Measurements from ENCODE around the gene METTL17. TPM values are rescaled to one million over a fixed set of nuclear protein-coding genes. Genes with fewer than 3 reads are reported as not detected.

METTL17 gene
- total RNA-seq, 1 experiment from 2014 or later: 39.6 TPM

GRCh38 chr14:21022686-21023085 lies 32.9 kb downstream of the METTL17 start:
- in situ Hi-C loops (cut with HindIII; ENCODE audit: low pct_unique_long_range_greater_than_20kb, low sequenced_read_pairs): no loop called here
- Histone ChIP-seq H3K27ac (ENCODE audit: low read length) (no peak overlapping the region), H3K4me1 (ENCODE audit: control insufficient read depth, insufficient read depth, low read length) (no peaks in the 10 kb centered on the region; the same call in 1 of the 2 replicates), H3K36me3 (ENCODE audit: control insufficient read depth, insufficient read depth, low read length) (no peaks in the 10 kb centered on the region), H3K4me3 (ENCODE audit: low read depth in 2 of 2, low read length in 2 of 2) (no peak overlapping the region), H3K27me3 (ENCODE audit: control insufficient read depth, insufficient read depth, low read length) (peaks cover 2% of the 10 kb centered on the region; the same call in 1 of the 2 replicates), H3K9me3 (ENCODE audit: control insufficient read depth, insufficient read depth, low read depth, low read length) (no peaks in the 10 kb centered on the region)
- no peak for ATAC-seq
- intact Hi-C loops (cut with micrococcal nuclease; ENCODE audit: unreplicated experiment): no loop called here
- ChIA-PET POLR2A (no interaction called here), CTCF (interaction anchor here (0.7 kb wide), 1 partner anchor 11 kb away, joined by 7 read pairs; no protein-coding TSS in a partner anchor)
- TF ChIP-seq SIN3A (IDR thresholded peaks at IDR 0.05; ENCODE audit: borderline replicate concordance, insufficient read depth, low read depth, low read length): no peak
- TF ChIP-seq POLR2AphosphoS5 (IDR thresholded peaks at IDR 0.05; ENCODE audit: low read depth, low read length): no peak
- TF ChIP-seq REST (IDR thresholded peaks at IDR 0.05; ENCODE audit: insufficient read depth in 1 of 2, low read depth in 2 of 2, low read length in 1 of 2): no peak
- TF ChIP-seq TCF7L2 (IDR thresholded peaks at IDR 0.05; ENCODE audit: low read depth, low read length): no peak
- TF ChIP-seq CTCF (IDR thresholded peaks at IDR 0.05): no peak
- BruUV-seq (replicated peaks): no TSS peak
- no peak for DNase-seq (ENCODE audit: low read depth, low spot score)

GRCh38 chr14:21023174-21023573 lies 33.4 kb downstream of the METTL17 start:
- BruUV-seq (replicated peaks): no TSS peak
- Histone ChIP-seq H3K9me3 (ENCODE audit: control insufficient read depth, insufficient read depth, low read depth, low read length) (no peaks in the 10 kb centered on the region), H3K27ac (ENCODE audit: low read length) (no peak overlapping the region), H3K4me3 (ENCODE audit: low read depth in 2 of 2, low read length in 2 of 2) (no peak overlapping the region), H3K4me1 (ENCODE audit: control insufficient read depth, insufficient read depth, low read length) (no peaks in the 10 kb centered on the region; the same call in 1 of the 2 replicates), H3K27me3 (ENCODE audit: control insufficient read depth, insufficient read depth, low read length) (peaks cover 2% of the 10 kb centered on the region; the same call in 1 of the 2 replicates), H3K36me3 (ENCODE audit: control insufficient read depth, insufficient read depth, low read length) (no peaks in the 10 kb centered on the region)
- no peak for ATAC-seq
- in situ Hi-C loops (cut with HindIII; ENCODE audit: low pct_unique_long_range_greater_than_20kb, low sequenced_read_pairs) (no loop called here), intact Hi-C loops (cut with micrococcal nuclease; ENCODE audit: unreplicated experiment) (no loop called here)
- POLR2A ChIA-PET: no interaction called here
- TF ChIP-seq CTCF (IDR thresholded peaks at IDR 0.05) (no peak), POLR2AphosphoS5 (IDR thresholded peaks at IDR 0.05; ENCODE audit: low read depth, low read length) (no peak), TCF7L2 (IDR thresholded peaks at IDR 0.05; ENCODE audit: low read depth, low read length) (no peak), REST (IDR thresholded peaks at IDR 0.05; ENCODE audit: insufficient read depth in 1 of 2, low read depth in 2 of 2, low read length in 1 of 2) (no peak), SIN3A (IDR thresholded peaks at IDR 0.05; ENCODE audit: borderline replicate concordance, insufficient read depth, low read depth, low read length) (no peak)
- no peak for DNase-seq (ENCODE audit: low read depth, low spot score)
- CTCF ChIA-PET: interaction anchor here (0.6 kb wide), 1 partner anchor 54 kb away, joined by 4 read pairs; no protein-coding TSS in a partner anchor

Measured in Panc1 (cell line).